Fibroblast of upper back skin (primary cell): ENCODE results near the gene TRIM61.
A peak's percentile ranks its signal among the peaks of the same experiment; 100 is the strongest.
"Not testable (repeated sequence)": the region's sequence is repeated elsewhere in the genome, so short reads cannot be mapped to it uniquely, and the experiment has no call there.

Source experiments
- DNase-seq: peaks from one replicate; pipeline ENCODE4 v3.0.0-alpha.2; 2013

TRIM61 gene

DNA sequence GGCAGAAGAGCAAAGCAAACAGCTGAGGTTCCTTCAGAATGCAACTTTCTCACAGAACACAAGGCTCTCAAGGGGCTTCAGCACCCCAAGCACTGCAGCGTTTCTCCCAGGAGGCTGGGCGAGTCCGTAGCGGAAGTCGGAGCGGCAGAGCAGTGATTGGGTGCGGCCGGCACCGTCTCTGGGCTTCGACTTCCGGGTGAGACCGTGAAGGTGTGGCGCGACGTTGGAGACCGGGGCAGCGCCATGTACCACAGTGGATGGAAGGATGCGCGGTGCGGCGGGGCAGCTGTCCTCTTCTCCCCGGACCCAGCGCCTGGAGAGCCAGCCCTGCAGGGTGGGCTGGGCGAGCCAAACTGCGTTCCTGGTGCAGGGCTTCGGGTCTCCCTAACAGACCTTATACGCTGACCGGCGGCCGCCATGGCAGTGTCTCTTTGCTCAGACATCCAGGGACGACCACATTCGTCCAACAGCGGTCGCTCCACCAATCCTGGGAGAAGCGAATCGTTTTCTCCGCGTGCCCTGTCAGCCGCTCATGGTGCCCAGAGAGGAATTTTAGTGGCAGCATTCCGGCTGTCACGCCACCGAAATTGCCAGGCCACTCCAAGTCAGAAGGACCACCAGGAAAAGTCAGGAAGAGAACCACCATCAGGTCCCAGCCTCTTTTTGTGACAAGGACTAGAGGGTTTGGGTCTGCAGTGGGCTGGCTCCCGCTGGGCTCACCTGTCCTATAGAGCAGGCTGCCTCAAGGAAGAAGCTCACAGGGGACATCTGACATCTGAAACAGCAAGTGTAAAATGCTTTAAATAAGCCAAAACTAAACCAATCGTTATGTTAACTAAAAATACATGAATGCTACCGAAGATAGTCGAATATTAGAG lies 20.5 kb downstream of the TRIM61 start:
- peak; percentile 73 for DNase-seq

DNA sequence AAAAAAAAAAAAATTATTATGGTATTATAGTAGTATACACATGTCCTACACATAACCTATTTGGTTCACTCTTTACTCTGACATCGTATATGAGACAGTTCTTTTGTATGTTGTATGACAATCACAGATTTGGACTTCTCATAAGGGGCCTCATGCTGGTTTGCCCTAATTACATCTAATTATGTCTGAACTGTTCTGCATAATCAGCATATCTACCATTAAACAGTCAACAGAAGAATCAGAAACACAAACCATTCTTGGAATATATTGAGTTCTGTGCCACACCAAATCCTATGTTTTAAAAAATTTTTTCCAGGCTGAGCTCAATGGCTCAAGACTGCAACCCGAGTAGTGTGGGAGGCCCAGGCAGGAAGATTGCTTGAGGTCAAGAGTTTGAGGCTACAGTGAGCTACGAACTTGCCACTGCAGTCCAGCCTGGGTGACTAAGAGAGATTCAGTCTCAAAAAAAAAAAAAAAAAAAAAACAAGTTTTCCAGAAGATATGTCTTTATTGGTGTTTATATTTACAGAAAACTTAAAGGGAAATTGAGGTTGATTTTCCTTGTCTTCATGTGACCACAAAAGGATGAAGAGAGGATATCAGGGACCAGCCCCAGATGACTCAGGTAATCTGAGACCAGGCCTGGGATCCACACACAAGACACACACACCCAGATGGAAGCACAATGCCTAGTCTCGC lies 22.2 kb downstream of the TRIM61 start:
- DNase-seq, result no peak

DNA sequence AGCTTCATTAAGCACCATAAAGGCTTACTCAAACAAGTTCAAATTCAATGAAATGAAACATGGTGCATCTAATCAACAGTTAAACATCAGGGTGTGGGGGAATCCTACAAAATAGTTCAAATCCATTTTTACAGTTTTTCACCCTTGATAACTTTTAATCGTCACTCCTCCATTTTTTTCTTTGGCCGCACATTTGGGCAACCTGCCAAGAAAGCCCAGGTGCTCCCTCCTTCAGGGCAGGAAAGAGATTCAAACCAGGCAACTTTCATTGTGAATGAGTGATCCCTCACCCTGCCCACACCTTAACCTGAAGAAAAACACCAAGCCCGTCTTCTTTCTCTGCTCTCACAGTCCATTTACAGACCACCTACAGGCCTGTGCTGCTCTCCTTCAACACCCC lies 24.9 kb downstream of the TRIM61 start:
- DNase-seq, result no peak

DNA sequence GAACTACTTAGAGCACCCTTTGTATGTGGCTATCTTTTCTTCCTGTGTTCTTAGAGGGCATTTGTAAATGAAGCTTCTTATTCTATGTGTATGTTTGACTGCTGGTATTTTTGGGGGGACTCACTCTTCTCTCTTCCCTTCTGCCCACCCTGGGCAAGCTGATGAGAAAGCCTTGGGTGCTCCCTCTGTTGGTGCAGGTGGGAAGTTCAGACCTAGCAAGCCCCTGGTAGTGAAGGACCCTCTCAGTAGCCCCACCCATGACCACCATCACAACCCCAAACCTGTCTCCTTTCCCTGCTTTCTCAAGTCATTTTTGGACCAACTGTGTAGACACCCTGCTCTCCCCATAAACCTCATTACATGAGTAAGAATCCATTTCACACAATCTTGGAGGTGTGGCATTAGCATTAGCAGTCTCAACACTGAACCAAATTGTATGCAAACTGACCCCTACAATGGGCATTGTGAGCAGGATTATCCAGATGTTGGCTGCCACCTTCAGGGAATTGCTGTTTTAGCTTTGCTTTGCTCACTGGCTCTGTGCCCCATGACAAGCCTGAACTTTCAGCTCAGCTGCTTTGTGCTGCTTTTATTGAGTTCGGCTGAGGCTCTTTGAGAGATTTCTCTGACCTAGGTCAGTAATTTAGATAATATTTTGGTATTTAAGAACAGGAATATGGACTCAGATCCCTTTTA lies 27.9 kb downstream of the TRIM61 start:
- DNase-seq, result no peak

DNA sequence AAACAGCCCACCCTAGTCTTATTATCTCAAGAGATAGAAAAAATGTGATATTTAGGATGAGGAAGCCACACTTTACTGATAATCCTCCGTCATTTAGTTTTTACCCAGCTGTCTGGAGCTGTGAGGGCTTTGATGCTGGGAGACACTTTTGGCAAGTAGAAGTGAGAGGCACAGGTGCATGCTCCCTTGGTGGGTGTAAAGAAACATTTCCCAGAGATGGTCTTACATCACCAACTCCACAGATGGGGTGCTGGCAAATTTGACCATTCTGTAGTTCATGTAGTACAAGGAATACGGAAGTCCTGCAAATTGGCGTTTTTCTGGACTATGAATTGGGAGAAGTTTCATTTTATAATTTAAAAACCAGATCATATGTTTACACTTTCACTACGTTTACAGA lies 28.5 kb downstream of the TRIM61 start:
- DNase-seq, result no peak

DNA sequence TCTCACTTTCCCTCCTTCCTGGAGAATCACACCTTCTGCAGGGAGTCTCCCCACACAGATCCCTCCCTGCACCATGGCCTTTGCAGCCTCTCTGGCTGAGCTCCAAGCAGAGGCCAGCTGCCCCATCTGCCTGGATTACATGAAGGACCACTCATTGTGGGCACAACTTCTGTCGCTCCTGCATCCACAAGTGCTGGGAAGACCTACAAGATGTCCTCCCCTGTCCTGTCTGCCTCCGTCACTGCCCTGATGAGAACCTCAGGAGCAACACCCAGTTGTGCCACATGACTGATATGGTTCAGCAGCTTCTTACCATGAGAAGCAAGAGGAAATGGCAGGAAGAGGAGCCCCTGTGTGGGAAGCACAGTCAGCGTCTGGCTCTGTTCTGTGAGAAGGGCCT lies 29.5 kb downstream of the TRIM61 start:
- not testable (repeated sequence) for DNase-seq

DNA sequence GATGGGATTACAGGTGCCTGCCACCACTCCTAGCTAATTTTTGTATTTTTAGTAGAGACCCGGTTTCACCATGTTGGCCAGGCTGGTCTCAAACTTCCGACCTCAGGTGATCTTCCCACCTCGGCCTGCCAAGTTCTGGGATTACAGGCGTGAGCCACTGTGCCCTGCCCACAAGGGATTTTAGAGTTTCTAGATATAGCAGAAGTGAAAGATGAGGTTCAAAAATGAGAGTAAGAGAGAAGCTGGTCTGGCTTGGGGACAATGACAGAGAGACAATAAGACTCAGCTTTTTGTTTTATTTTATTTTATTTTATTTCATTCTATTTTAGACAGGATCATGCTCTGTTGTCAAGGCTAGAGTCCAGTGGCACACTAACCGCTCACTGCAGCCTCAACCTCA lies 30.6 kb downstream of the TRIM61 start:
- no peak for DNase-seq

DNA sequence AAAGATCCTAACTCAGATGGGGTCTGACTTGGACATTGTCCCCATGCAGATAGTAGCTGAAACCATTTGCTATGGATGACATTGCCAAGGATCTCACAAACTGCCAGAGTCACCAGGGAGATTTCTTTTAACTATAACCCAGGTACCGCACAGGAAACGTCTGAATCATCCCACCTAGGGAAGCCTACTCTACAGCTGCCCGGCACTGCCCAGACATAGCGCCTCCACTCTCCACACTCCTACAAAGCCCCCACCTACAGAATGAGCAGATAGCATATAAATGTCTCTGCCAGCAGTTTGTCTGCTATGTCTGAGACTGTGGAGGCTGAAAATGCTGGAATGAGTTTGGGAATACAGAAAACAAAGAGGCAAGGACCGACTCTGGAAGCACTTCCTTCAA lies 32.3 kb downstream of the TRIM61 start:
- no peak for DNase-seq

DNA sequence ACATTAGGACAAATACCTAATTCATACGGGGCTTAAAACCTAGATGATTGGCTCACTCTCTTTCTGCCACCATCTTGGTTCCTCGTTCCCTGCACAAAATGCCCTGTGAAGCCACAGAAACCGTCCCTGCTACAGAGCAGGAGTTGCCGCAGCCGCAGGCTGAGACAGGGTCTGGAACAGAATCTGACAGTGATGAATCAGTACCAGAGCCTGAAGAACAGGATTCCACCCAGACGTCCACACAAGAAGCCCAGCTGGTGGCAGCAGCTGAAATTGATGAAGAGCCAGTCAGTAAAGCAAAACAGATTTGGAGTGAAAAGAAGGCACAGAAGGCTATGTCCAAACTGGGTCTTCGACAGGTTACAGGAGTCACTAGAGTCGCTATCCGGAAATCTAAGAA lies 34.3 kb downstream of the TRIM61 start:
- no peak for DNase-seq

DNA sequence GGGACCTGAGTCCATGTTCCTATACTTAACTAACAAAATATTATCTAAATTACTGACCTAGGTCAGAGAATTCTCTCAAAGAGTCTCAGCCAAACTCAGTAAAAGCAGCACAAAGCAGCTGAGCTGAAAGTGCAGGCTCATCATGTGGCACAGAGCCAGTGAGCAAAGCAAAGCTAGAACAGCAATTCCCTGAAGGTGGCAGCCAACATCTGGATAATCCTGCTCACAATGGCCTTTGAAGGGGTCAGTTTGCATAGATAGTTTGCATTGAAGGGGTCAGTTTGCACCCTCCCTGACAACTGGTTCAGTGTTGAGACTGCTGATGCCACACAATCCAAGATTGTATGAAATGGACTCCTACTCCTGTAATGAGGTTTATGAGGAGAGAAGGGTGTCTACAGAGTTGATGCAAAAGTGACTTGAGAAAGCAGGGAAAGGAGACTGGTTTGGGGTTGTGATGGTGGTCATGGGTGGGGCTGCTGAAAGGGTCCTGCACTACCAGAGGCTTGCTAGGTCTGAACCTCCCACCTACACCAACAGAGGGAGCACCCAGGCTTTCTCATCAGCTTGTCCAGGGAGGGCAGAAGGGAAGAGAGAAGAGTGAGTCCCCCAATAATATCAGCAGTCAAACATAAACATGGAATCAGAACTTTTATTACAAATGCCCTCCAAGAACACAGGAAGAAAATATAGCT lies 39.7 kb downstream of the TRIM61 start:
- DNase-seq, result peak; percentile 10

DNA sequence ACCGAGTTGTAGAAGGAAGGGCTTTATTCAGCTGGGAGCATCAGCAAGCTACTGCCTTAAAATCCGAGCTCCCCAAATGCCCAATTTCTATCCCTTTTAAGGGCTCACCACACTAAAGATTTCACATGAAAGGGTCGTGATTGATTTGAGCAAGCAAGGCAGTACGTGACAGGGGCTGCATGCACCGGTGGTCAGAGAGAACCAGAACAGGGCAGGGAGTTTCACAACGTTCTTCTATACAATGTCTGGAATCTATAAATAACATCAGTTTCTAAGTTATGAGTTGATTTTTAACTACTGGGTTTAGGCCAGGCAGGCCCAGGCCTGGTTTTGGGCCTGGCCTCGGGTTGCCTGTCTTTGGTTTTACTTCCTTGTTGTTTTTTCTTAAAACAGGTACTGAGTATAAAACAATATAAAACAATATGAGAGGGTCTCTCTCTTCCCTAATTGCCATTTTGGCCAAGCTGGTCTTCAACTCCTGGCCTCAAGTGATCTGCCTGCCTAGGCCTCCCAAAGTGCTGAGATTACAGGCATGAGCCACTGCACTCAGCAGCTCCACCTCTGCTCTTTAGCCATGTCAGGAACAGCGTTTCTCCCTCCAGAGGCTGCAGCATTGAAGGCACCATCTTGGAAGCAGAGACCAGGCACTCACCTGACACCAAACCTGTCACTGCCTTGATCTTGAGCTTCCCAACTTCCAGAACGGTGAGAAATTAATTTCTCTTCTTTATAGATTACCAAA lies 41.4 kb downstream of the TRIM61 start:
- DNase-seq, result not testable (repeated sequence)

DNA sequence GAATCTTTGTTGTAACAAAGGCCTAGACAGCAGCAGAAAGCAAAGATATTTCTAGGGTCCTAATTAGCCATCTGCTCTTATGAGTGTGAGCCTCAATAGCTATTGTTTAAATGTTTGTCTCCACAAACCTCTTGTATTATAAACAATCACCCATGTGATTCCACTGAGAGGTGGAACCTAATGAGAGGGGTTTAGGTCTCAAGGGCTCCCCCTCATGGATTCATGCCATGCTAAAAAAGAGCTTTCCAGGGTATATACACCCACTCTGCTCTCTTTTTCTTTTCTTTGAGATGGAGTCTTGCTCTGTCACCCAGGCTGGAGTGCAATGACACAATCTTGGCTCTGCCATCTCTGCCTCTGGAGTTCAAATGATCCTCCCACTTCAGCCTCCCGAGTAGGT lies 42.1 kb downstream of the TRIM61 start:
- no peak for DNase-seq

DNA sequence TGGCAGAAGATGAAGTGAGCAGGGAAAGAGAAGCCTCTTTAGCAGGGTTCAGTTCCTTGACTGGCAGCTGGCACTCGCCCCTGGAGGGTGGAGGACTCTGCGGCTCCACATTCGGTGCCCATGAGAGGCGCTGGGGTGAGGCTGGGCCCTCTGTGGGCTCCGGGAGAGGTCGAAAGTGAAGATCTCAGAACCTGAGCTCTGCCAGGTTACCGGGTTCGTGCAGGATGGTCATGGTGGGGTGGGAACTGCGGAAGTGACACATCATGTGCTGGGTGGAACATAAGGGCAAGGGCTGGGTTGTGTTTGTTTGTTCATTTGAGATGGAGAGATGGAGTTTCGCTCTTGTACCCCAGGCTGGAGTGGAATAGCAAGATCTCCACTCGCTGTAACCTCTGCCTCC lies 44.2 kb downstream of the TRIM61 start:
- no peak for DNase-seq

DNA sequence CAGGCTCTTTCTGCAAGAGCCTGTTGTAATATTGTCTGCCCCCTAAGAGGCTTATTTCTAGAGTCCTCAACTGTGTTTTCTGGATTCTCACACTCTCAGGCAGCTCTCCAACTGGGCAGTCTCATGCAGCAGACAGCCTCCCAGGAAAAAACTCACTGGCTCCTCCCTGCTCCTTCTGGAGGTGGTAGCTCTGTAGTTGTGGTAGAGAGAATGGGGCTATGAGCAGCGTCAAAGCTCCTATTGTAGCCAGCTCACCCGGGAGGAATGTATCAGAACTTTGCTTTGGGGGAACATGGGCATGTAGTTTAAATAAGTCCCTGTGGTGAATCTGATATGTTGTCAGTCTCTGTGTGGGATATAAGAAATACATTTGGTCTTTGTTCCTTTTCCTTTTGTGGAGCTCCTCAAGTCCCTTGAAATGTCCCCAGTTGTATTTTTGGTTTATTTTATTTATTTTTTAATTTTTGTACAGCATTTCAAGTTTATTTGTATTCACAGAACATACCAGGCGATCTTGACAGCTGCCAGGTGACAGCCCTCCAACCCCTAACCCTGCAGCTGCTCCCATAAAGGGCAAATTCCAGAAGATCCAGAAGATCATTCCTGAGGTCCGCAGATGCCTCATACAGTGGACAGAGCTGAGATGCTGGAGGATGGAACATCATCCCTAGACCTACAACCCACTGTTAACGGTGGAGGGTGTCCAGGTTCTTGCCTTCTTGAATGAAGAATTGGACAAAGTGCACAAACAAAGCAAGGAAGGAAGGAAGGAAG lies 45.7 kb downstream of the TRIM61 start:
- no peak for DNase-seq

DNA sequence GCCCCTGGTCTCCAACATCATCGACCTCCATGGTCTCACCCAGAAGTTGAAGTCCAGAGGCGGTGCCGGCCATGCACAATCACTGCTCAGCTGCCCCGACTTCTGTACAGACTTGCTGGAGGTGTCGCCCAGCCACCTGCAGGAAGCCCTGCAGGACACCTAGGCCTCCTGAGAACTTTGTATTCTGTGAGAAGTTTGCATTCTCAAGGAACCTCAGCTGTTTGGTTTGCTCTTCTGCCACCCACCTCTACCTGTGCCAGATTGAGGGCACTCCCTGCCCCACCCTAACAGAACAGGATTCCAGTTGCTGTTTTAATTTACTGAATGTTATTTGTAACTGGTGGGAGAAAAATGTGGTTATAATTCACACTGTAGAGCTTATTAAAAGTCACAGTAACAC lies 46.8 kb downstream of the TRIM61 start:
- no peak for DNase-seq

DNA sequence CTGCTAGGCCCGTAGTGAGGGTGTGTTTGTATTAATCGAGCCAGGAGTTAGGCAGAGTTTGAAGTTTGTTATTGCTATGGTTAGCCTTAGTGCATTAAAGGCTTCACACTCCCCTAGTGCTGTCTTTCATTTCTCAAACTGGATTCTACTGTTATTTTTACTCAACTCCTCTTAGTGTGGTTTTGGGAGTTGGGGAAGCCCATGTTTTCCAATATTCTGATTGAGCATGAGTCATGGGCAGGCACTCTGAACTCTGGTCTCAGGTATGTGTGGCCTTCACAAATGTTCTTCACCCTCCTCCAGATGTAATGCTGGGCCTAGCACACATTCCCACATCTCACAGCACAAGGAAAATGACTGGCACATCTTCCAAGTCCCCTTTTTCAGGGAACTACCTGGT lies 50.4 kb downstream of the TRIM61 start:
- not testable (repeated sequence) for DNase-seq

DNA sequence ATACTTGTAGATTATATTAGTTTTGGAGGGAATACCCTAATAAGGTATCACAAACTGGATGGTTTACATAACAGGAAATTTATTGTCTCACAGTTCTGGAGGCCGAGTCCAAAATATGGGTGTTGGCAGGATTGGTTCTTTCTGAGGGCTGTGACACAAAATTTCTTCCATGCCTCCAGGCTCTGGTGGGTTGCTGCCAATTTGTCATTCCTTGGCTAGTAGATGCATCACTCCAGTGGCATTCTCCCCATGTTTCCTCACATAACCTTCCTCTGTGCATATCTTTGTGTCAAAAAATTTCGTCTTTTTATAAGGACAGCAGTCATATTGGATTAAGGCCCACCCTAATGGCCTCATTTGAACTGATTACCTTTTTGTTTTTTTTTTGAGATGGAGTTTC lies 51.2 kb downstream of the TRIM61 start:
- no peak for DNase-seq

DNA sequence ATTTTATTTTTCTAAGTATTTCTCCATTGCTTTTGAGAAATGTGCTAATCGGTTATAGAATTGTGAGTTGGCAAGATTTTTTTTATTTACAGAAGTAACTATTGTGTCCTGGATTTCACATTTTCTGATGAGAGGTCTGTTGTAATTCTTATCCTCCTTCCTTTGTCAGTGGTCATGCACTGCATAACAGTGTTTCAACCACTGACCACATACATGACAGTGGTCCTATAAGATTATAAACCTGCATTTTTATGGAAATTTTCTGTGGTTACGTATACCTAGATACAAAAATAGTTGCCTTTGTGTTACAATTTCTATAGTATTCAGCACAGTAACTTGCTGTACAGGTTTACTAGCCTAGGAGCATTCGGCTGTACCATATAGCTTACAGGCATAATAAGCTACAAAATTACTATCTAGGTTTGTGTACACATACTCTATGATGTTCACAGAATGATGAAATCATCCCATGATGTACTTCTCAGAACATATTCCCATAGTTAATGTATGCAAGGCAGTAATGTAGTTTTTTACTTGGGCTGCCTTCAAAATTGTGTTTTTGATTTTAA lies 52.7 kb downstream of the TRIM61 start:
- no peak for DNase-seq

DNA sequence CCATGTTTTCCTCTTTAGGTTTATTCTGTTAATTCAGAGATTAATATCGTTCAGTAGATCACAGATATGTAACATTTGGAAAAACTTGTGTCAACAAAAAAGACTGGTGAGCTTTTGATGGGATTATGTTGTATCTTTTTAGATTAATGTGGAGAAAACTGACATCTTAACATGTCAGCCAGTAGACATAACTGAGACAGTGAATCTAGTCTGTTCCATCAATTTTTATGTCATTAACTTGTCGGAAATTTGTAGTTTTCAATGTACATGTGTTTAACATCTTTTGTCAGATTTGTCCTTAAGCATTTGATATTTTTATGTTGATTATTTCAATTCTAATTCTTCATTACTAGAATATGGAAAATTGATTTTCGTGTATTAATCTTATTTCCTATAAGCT lies 58.5 kb downstream of the TRIM61 start:
- DNase-seq, result no peak
